CD4-positive, alpha-beta T cell treated with Interleukin-4 for 4 hours (primary cell): Measurements from ENCODE around the gene CSRNP3.

ENCODE experiments used
- DNase-seq: peaks from one replicate; pipeline ENCODE4 v3.0.0-alpha.2; 2020

CSRNP3 gene

DNA sequence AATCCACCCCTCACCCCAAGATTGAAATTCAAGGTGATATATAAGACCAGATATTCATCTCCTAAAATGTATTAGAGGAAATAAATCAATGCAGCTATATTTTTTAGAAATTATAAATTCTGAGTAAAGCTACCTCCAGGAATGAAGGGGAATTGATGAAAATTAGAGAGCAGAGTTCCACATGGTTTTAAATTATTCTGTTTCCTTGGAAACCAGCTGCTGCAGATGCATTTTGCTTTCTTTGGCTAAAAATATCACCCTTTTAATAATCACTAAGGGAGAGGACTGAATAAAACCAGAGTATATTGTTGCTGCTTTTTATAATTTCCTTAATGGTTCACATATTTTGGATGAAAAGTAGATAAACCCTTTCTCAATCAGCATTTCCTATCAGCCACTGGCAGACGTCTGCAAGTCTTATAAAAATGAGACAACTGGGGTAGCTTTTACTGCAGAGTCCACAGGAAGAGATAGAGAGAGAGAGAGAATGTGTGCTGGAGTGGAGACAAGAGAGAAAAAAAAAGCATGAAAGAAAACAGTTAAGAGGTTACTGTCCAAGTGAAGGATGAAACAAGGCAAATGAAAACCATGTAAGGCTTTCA, 2.0 kb downstream of the CSRNP3 start:
- DNase-seq, result no peak

GRCh38 chr2:165472922-165473321, 3.4 kb downstream of the CSRNP3 start:
- DNase-seq, result no peak

GRCh38 chr2:165474619-165475276, 5.2 kb downstream of the CSRNP3 start:
- no peak for DNase-seq

DNA sequence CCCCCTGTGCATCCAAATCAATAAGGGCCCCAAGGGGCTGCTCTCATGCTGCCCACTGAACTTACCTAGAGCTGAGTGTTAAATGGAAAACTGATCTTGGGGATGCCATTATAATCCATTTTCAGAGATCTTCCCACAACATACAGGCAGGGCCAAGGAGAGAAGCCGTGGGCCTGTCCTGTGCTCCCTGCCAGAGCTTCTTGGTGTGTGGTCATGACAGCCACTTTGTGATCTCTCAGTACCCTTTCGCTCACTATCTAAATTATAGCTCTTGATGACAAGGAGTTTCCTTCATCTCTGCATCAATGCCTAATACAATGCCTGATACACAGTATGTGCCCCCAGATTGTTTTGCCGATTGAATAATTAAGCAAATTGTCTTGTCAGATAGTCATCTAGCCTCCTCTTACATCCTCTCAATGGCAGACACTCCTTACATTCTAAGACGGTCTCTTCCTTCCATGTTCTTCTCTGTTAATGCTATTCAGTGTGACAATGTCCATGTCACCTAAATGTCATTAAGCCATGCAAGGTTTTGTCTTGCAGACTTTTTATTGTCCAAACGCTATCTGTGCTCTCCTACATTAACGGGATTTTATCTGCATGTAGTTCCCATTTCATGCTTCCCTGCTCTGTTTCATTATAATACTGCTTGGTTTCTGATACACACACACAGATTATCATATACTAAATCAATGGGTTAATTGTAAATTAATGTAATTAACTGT, 5.9 kb downstream of the CSRNP3 start:
- no peak for DNase-seq

DNA sequence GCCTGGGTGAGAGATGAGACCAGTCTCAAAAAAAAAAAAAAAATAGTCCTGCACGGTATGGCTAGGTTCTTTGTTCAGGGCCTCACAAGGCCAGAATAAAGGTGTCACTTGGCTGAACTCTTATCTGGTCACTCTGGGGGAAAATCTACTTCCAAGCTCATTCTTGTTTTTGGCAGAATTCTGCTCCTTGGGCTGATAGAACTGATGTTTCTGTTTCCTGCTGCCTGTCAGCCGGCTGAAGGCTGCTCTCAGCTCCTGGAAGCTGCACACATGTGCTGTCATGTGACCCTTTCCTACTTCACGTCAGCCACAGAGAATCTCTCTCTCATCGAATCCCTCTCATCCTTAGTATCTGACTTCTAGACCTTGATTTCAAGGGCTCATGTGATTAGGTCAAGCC, 10.4 kb downstream of the CSRNP3 start:
- DNase-seq, result no peak

DNA sequence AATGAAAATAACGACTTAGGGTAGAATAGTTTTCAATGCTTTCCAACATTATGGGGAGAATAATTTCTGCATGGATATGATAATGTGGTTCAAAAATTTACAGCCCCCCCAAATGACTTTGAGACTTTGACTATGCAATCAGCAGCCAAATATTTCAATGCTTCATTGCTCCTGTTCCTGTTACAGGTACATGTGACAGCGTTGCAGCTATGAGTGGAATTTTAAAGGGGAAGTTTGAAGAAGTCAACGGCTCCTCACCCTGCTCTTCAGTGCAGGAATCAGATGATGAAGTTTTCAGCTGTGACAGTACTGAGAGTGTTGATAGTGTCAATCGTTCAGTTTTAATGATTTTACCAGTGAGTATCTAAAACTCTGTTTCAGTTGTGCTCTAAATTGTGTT, 25.1 kb downstream of the CSRNP3 start:
- DNase-seq, result no peak

DNA sequence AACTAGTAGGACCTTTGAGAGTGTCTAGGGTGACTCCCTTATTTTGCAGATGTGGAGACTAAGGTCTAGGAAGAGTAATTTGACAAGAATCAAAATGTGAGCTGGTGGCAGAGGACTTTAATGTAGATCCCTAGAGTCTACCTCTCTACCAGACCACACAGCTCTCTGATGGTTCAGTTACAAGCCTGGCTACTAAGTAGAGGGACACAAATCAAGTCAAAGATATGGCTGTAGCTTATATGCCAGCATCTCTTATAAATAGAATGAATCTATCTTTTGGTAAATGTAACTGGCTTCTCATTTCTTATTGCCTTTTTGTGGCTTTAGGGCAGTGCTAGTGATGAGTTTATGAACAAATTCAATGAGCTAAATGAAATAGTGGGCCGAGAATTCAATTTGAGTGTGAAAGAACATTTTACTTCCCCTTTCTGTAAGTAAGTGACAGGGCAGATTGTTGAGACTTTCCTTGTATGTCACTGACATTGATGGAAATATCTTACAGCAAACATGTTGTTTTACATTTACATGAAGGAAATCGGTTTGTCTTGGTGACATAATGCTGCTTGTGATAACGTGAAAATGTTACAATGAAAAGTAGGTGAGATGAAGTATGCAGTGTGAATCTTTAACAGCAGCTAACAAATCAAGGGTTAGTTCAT, 28.3 kb downstream of the CSRNP3 start:
- DNase-seq, result no peak

DNA sequence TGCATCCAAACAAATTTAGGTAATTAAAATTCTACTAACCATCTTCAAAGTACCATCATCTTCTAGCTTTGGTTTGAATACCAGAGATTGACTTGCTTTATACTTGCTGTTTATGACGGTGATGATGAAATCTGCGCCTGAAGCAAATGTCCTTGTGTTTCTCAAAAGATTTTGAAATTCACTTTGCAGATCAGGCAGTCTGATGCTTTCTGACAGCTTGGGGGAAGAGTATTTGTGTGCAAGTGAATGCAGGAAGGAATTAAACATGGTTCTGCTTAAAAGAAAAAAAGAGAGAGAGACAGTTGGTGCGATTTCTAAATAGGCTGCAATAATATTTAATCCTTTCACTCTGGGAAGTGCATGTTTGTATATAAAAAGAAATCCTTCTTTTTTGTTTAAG, 29.6 kb downstream of the CSRNP3 start:
- no peak for DNase-seq

- DNase-seq, result no peak
Observed at GRCh38 chr2:165500001-165500400, 30.5 kb downstream of the CSRNP3 start.

- no peak for DNase-seq
Observed at GRCh38 chr2:165500816-165501215, 31.3 kb downstream of the CSRNP3 start.

DNA sequence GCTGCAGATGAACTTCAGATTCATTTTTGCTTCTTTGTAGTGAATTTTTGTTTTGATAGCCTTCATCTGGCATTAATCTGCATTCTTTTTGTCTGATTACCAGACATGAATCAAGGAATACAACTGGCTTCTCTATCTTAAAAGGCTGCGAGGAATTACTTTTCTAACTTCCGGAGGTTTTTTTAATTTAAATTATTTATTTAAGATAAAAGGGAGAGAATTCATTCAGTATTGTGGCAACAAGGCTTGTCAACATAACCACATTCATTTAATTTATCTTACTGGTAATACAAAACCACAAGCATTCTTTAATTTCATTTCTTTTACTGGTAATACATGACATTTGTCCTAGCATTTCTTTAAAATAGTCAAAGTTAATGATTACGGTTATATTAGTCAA, 36.0 kb downstream of the CSRNP3 start:
- no peak for DNase-seq

- DNase-seq, result no peak
Observed at GRCh38 chr2:165508927-165509326, 39.4 kb downstream of the CSRNP3 start.

- no peak for DNase-seq
Observed at GRCh38 chr2:165513479-165513878, 44.0 kb downstream of the CSRNP3 start.

DNA sequence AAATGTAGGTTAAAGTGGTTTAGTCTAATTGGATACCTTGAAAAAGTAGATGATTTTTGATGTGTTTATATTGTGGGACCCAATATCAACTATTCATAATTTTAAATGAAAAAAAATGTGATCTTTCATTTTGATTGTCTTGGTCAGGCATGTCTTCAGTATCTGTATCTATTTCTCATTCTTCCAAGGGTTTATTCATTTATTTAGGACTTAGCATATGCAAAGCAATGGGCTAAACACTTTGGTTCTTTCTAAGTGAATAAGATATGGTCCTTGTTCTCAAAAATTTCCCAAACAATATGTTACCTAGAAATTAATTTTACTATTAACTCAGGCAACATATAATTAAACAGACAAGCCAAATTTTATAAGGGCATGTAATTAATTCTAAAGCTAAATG, 49.1 kb downstream of the CSRNP3 start:
- no peak for DNase-seq

- no peak for DNase-seq
Observed at GRCh38 chr2:165522719-165523118, 53.2 kb downstream of the CSRNP3 start.

- no peak for DNase-seq
Observed at GRCh38 chr2:165524720-165525119, 55.2 kb downstream of the CSRNP3 start.

- no peak for DNase-seq
Observed at GRCh38 chr2:165528691-165529090, 59.2 kb downstream of the CSRNP3 start.

DNA sequence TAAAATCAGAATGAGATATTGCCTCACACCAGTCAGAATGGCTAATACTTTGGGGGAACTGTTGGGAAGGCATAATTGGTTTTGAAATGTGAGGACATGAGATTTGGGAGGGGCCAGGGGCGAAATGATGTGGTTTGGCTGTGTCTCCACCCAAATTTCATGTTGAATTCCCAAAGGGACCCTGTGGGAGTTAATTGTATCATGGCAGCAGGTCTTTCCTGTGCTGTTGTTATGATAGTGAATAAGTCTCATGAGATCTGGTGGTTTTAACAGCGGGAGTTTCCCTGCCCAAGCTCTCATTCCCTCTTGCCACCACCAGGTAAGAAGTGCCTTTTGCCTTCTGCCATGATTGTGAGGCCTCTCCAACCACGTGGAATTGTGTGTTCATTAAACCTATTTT, 59.6 kb downstream of the CSRNP3 start:
- DNase-seq, result no peak

GRCh38 chr2:165533331-165533730, 63.8 kb downstream of the CSRNP3 start:
- DNase-seq, result no peak

DNA sequence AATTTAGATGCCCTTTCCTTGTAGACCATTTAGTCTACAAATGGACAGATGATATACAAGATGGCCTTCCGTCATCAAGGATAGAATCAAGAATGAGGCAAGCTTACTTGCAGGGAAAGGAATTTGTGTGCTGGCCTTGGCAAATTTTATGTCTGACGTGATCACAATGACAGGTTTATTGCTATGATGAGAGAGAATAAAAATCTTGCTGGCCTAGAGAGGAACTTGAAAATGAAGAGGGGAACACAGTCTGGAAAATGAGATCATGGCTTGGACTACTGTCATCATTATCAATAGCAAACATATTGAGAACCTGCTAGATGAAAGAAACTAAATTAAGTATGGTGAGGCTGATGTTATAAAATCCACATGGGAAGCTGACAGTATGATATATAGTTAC, 66.0 kb downstream of the CSRNP3 start:
- DNase-seq, result no peak

- no peak for DNase-seq
Observed at GRCh38 chr2:165536851-165537499, 67.5 kb downstream of the CSRNP3 start.

- DNase-seq, result no peak
Observed at GRCh38 chr2:165539985-165540384, 70.5 kb downstream of the CSRNP3 start.

GRCh38 chr2:165544897-165545296, 75.4 kb downstream of the CSRNP3 start:
- DNase-seq, result no peak
